ENCODE results near the gene USP21.

USP21 gene

GRCh38 chr1:161122967-161123366 lies 36.3 kb upstream of the USP21 start:
- no peak for ATAC-seq
- TF ChIP-seq PPARA (CRISPR knock-in tag; IDR thresholded peaks at IDR 0.05; ENCODE audit: borderline replicate concordance) (no peak), ISL1 (CRISPR knock-in tag; IDR thresholded peaks at IDR 0.05) (no peak), ZFP30 (CRISPR knock-in tag; IDR thresholded peaks at IDR 0.05) (no peak), ZC3H10 (CRISPR knock-in tag; IDR thresholded peaks at IDR 0.05) (no peak)

- no peak for ATAC-seq
- no peak for TF ChIP-seq SNAI2 (CRISPR knock-in tag; IDR thresholded peaks at IDR 0.05)
- TF ChIP-seq ESRRG (CRISPR knock-in tag; IDR thresholded peaks at IDR 0.05) = no peak
- no peak for TF ChIP-seq BACH2 (CRISPR knock-in tag; IDR thresholded peaks at IDR 0.05; ENCODE audit: borderline replicate concordance)
- TF ChIP-seq PPARA (CRISPR knock-in tag; IDR thresholded peaks at IDR 0.05; ENCODE audit: borderline replicate concordance) = no peak
- no peak for TF ChIP-seq ZNF8 (CRISPR knock-in tag; IDR thresholded peaks at IDR 0.05)
Observed at GRCh38 chr1:161127649-161128048, 31.7 kb upstream of the USP21 start.

- no peak for ATAC-seq
- TF ChIP-seq ZNF70 (CRISPR knock-in tag; IDR thresholded peaks at IDR 0.05) (no peak), ISL1 (CRISPR knock-in tag; IDR thresholded peaks at IDR 0.05) (no peak), PPARA (CRISPR knock-in tag; IDR thresholded peaks at IDR 0.05; ENCODE audit: borderline replicate concordance) (no peak), BACH2 (CRISPR knock-in tag; IDR thresholded peaks at IDR 0.05; ENCODE audit: borderline replicate concordance) (no peak), TOX (CRISPR knock-in tag; IDR thresholded peaks at IDR 0.05; ENCODE audit: borderline replicate concordance) (no peak), ZNF565 (CRISPR knock-in tag; conservative IDR thresholded peaks at IDR 0.05; ENCODE audit: low read depth) (no peak)
- TF ChIP-seq, protein P1, sequence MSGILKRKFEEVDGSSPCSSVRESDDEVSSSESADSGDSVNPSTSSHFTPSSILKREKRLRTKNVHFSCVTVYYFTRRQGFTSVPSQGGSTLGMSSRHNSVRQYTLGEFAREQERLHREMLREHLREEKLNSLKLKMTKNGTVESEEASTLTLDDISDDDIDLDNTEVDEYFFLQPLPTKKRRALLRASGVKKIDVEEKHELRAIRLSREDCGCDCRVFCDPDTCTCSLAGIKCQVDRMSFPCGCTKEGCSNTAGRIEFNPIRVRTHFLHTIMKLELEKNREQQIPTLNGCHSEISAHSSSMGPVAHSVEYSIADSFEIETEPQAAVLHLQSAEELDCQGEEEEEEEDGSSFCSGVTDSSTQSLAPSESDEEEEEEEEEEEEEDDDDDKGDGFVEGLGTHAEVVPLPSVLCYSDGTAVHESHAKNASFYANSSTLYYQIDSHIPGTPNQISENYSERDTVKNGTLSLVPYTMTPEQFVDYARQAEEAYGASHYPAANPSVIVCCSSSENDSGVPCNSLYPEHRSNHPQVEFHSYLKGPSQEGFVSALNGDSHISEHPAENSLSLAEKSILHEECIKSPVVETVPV (CRISPR knock-in tag; IDR thresholded peaks at IDR 0.05) = no peak
- TF ChIP-seq, protein P2, sequence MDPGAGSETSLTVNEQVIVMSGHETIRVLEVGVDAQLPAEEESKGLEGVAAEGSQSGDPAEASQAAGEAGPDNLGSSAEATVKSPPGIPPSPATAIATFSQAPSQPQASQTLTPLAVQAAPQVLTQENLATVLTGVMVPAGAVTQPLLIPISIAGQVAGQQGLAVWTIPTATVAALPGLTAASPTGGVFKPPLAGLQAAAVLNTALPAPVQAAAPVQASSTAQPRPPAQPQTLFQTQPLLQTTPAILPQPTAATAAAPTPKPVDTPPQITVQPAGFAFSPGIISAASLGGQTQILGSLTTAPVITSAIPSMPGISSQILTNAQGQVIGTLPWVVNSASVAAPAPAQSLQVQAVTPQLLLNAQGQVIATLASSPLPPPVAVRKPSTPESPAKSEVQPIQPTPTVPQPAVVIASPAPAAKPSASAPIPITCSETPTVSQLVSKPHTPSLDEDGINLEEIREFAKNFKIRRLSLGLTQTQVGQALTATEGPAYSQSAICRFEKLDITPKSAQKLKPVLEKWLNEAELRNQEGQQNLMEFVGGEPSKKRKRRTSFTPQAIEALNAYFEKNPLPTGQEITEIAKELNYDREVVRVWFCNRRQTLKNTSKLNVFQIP (CRISPR knock-in tag; IDR thresholded peaks at IDR 0.05; ENCODE audit: borderline replicate concordance, low read depth) = no peak
Observed at GRCh38 chr1:161128591-161129420, 30.5 kb upstream of the USP21 start.

DNA sequence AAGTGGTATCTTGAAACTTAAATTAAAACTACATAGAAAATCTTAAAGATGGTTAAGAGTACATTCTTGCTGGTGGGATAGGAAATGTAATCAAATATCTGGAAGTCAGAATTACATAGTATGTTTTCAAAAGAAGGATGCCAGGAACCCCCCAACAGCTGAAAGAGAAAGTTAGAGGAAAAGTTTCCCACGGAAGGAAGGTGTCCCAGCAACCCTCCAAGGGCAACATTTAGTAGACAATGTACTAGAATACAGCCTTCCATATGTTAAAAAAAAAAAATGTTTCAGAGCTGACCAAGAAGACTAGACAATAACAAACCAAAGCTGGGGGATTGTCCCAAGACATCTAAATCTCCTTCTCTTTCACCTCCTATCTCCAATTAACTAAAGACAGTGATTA lies 29.0 kb upstream of the USP21 start:
- ATAC-seq = no peak
- TF ChIP-seq ZNF70 (CRISPR knock-in tag; IDR thresholded peaks at IDR 0.05) (no peak), ZC3H10 (CRISPR knock-in tag; IDR thresholded peaks at IDR 0.05) (no peak), GLIS3 (CRISPR knock-in tag; IDR thresholded peaks at IDR 0.05) (no peak), CSDC2 (CRISPR knock-in tag; IDR thresholded peaks at IDR 0.05) (no peak), RARB (CRISPR knock-in tag; IDR thresholded peaks at IDR 0.05) (no peak), ARNTL (CRISPR knock-in tag; IDR thresholded peaks at IDR 0.05; ENCODE audit: borderline replicate concordance, low read depth) (no peak), ZFP30 (CRISPR knock-in tag; IDR thresholded peaks at IDR 0.05) (no peak), BACH2 (CRISPR knock-in tag; IDR thresholded peaks at IDR 0.05; ENCODE audit: borderline replicate concordance) (no peak), OSR1 (CRISPR knock-in tag; IDR thresholded peaks at IDR 0.05) (no peak), ESRRG (CRISPR knock-in tag; IDR thresholded peaks at IDR 0.05) (no peak)
- TF ChIP-seq, protein P2 (CRISPR knock-in tag; IDR thresholded peaks at IDR 0.05; ENCODE audit: borderline replicate concordance, low read depth) = no peak
- TF ChIP-seq, protein P3, sequence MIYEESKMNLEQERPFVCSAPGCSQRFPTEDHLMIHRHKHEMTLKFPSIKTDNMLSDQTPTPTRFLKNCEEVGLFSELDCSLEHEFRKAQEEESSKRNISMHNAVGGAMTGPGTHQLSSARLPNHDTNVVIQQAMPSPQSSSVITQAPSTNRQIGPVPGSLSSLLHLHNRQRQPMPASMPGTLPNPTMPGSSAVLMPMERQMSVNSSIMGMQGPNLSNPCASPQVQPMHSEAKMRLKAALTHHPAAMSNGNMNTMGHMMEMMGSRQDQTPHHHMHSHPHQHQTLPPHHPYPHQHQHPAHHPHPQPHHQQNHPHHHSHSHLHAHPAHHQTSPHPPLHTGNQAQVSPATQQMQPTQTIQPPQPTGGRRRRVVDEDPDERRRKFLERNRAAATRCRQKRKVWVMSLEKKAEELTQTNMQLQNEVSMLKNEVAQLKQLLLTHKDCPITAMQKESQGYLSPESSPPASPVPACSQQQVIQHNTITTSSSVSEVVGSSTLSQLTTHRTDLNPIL (CRISPR knock-in tag; IDR thresholded peaks at IDR 0.05; ENCODE audit: low read depth) = no peak
- TF ChIP-seq, protein P4, sequence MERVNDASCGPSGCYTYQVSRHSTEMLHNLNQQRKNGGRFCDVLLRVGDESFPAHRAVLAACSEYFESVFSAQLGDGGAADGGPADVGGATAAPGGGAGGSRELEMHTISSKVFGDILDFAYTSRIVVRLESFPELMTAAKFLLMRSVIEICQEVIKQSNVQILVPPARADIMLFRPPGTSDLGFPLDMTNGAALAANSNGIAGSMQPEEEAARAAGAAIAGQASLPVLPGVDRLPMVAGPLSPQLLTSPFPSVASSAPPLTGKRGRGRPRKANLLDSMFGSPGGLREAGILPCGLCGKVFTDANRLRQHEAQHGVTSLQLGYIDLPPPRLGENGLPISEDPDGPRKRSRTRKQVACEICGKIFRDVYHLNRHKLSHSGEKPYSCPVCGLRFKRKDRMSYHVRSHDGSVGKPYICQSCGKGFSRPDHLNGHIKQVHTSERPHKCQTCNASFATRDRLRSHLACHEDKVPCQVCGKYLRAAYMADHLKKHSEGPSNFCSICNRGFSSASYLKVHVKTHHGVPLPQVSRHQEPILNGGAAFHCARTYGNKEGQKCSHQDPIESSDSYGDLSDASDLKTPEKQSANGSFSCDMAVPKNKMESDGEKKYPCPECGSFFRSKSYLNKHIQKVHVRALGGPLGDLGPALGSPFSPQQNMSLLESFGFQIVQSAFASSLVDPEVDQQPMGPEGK (CRISPR knock-in tag; IDR thresholded peaks at IDR 0.05; ENCODE audit: borderline replicate concordance) = no peak
